Measurements from ENCODE around the gene UBE2J2.

UBE2J2 gene

DNA sequence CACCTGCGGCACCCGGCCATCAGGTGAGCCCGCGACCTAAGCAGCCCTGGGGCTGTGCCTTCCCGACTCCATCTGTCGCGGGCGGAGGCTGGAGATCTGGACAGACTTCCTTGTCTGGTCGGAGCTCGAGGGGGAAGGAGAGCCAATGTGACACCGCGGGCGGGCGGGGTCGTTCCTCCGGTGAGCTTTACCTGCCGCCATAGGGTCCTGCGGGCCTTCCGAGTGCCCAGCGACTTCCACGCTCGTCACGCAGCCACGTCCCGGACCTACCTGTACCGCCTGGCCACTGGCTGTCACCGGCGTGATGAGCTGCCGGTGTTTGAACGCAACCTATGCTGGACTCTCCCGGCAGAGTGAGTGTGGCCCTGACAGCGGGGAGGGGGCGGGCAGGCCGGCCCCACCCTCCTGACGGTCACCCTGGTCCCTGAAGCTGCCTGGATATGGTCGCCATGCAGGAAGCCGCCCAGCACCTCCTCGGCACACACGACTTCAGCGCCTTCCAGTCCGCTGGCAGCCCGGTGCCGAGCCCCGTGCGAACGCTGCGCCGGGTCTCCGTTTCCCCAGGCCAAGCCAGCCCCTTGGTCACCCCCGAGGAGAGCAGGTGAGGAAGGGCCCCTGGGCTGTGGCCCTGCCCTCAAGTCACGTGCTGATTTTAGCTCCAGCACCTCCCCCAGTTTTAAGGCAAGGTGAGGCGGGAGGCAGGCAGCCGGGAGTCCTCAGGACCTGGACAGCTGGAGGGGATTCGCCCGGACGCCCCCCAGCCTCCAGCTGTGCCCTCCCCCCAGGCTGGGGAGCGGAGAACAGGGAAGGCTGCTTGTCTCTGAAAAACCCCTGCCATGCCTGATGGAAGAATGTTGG is 35.8 kb upstream of the UBE2J2 start:
- peak; percentile 80 for DNase-seq

DNA sequence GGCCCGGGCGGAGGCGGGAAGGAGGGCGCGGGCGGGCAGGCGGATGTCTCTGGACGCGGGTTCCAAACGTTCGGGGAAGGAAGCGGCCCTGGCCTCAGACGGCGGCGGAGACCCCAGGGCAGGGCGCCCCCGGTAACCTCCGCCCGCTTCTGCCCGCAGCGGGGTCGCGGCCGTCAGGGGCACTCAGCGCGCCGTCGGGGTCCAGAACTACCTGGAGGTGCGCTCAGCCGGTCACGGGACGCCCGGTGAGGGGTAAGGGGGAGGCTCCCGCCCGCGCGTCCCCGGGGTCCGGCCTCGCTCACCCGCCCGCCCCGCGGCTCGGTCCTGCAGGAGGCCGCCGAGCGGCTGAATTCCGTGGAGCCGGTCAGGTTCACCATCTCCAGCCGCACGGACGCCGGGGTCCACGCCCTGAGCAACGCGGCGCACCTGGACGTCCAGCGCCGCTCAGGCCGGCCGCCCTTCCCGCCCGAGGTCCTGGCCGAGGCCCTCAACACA is 35.1 kb upstream of the UBE2J2 start:
- DNase-seq = no peak

DNA sequence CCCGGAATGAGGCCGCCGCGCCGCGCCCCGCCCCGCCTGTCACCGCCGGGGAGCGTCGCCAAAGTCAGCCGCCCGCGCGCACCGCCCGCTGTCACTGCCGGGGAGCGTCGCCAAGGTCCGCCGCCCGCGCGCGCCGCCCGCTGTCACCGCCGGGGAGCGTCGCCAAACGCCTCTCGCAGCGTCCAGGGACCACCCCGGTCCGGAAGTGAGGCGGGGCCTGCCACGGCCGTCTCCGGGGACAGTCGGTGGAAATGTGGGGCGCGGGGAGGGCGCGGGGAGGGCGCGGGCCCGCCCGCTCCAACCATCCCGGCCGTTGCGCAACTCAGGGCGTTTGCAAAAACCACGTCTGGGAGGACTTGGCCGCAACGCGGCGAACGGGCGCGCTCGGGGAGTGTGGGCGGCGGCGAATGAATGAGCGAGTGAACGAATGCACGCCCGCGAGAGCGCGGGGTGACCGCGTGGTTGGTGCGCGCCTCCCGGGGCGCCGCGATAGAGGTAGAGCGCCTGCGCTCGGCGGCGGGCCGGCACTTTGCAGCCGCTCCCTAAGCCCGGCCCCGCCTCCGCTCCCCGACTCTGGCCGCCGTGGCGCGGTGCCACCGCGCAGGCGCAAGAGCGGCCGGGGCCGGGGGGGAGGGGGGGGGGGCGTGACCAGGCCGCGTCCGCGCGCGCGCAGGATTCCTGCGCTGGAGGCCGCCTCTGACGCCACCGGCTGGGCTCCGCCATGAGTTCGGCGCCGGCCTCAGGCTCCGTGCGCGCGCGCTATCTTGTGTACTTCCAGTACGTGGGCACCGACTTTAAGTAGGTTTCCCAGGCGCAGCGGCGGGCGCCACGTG is 34.5 kb upstream of the UBE2J2 start, which contains the start of the genes ACAP3 and PUSL1:
Gene ACAP3, minus strand, starts transcription at position 8 of the 833 bp plus-strand sequence. CDS start 115 bp downstream, outside the sequence.
Gene PUSL1, plus strand, starts transcription at position 675 of the 833 bp plus-strand sequence. Its CDS starts 47 bp downstream, at position 722.
- peak; percentile 98 for DNase-seq

DNA sequence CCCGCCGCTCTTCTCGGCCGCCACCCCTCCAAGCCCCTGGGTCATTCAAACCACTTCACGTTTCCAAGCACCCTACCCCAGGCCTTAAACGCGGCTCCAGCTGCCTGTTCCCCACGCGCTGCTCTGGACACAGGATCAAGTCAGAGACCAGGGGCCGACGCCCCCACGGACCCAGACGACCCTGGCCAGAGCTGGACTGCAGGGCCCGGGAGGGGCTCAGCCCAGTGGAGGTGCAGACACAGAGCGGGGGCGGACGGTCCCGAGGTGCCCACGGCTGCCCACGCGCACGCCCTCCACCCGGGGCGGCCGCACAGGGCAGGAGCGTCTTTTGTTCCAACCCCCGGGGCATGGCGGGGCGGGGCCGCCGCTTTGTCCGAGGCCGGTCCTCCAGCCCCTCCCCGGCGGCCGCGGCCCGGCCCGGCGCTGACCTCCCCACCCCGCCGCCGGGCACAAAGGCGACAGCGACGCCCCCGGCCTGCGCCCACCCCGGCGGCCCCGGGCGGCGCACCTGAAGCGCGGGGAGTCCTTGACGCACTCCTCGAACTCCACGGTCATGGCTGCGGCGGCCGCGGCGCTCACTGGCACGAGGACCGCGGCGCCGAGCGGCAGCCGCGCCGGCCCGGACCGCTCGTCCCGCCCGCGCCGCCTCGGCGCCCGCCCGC is 33.7 kb upstream of the UBE2J2 start:
- no peak for DNase-seq

DNA sequence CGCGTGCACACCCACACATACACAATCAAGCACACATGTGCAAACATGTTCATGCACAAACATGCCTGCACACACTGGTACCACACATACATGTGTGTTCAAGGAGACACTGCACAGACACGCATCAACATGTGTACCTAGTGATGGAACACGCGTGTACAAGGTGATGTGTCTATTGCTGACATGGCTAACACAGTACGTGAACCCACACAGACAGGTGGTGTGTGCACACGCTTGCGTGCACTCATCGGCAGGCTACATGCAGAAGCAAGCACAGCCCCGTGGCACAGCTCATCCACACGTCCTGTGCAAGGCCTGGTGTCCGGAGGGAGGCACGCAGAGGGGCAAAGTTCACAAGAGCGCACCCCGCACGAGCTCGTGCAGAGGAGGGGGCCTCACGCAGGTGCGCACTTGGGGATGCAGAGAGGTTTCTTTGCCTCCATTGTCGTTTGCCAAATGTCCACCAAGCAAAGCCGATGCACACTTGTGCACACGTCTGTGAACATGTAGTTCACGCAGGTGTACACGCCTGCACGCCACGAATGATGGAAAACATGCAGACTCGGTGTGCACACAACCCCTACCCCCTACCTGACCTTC is 33.1 kb upstream of the UBE2J2 start:
- DNase-seq = no peak

DNA sequence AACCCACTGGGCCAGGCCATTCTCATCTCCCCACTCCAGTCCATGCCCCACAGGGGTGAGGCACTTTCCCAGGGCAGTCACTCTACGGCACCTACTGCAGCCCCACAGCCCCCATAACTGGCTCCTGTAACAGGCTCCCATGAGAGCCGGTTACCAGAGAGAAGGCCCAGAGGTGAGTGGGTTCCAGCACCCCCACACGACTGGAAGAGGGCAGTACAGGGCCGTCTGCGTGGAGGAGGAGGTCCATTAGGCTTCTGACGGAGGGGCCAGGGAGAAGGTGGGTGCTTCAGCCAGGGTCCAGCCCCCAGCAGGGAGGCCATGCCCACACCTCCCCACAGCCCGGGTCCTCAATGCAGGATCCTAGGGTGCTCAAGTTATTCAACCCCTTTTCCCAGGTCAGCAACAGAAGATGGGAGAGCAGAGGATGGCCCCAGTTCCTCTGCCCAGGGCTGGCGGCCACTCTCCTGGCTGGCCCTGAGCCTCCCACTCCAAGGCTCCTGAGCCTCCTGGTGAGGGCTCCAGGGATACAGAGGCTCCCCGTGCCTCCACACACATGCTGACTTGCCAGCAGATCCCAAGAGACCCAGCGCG is 32.5 kb upstream of the UBE2J2 start:
- no peak for DNase-seq

DNA sequence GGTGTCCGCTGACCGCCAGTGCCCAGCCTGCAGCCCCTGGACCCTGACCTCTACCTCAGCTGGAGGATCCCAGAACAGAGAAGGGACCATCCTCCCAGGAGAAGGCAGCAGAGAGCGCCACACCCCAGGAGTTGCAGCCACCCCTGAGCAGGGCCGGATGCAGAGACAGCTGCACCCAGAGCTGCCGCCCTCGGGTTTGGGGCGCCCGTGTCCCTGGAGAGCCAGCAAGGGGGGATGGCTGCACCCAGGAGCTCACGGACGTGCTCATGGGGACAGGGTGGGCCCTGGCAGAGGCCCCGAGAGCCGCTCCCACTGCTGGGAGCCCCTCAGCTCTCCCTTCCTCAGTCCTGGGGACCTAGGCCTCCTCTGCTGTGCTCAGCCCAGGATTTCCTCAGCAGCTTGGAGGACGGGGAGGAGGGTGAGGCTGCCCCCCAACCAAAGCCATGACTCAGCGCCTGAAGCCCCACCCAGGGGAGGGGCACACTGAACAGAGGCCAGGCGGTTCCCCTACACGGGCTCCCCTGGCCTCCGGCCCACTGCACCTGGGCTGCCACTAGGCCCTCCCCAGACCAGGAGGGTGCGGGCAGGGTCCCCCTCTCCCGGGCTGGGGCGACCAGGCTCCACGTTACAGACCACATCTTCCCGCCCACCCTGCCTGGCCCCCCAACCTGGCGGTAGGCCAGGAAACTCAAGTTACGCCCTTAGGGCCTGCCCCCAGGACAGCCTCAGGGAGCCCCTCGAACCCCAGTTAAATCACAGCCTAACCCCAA is 31.8 kb upstream of the UBE2J2 start:
- DNase-seq = peak; percentile 82

DNA sequence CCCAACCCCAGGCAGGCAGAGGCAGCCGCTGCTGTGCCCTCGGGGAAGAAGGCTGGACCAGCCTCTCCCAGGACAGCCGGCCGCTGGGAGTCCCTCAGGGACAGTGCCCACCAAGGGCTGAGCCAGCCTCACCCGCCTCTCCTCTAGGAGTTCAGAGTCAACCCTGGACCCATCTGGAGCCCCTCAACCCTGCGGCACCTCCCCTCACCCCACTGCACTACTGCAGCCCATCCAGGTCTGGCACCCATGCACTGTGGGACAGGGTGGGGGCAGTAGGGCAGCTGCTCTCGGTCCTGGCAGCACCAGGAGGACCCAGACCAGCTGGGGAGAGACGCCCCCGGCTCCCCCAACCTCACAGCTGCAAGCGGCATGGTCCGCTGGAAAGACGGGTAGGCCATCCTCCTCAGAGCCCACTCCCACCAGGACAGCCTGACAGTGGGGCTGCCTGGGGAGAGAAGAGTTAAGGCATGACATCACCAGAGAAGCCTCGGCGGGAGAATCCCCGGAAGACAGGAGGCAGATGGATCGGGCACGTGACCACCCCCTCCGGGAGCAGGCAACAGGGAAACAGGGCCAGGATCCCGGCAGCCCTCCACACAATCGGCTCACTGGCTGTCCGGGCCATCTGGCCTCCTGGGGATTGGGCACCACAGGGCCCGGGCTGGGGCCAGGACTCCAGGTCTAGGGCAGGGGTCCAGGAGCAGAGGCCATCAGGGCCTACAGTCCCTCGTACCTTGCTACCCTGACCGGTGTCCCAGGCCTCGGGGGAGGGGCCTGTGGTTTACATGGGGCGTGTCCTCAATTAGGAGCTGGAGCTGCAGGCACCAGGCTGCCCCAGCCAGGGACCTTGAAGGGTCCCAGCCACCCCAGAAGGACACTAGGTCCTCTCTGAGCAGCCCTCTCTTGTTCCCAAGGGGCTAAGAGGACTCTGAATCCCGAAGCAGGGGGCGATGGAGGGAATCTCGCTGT is 31.0 kb upstream of the UBE2J2 start:
- peak; percentile 96 for DNase-seq

DNA sequence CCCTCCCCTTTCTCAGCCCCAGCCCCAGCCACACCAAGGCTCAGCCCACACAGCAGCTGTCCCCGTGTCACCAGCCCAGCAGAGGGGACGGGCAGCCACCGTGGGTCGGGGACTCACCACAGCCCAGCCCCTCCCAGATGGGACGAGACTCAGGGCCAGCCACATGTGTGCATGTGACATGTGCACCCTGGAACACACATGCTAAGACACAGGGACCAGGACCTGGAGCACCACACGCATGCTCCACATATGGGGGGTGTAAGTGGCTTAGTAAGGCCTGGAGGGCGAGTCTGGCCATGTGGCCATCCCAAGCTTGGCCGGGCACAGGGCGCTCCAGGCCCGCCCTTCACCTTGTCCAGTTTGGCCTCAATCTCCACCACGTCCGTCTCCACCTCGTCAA is 30.1 kb upstream of the UBE2J2 start:
- no peak for DNase-seq

DNA sequence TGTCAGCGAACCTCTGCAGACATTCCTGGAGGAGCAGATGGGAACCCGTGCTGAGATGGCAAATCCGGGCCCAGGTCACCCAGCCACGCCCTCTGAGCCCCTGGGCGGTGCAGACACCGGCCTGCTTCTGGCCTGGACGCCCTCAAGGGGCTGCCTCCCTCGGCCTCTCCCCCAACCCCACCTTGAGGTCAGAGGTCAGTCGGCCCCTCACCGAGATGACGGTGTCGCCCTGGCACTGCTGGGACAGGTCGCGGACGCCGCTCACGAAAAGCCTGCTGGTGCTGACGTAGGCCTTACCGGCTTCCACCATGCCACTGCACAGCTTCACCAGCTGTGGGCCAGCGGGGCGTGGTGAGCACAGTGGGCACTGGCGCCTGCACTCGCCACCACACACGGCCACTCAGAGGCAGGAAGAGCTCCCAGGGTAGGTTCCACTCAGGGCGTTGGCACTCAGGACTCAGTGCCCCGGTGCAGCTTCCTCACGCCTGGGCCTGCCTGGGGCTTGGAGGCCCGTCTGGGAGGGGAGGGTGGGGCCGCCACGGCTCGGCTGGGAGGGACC is 29.4 kb upstream of the UBE2J2 start:
- no peak for DNase-seq

DNA sequence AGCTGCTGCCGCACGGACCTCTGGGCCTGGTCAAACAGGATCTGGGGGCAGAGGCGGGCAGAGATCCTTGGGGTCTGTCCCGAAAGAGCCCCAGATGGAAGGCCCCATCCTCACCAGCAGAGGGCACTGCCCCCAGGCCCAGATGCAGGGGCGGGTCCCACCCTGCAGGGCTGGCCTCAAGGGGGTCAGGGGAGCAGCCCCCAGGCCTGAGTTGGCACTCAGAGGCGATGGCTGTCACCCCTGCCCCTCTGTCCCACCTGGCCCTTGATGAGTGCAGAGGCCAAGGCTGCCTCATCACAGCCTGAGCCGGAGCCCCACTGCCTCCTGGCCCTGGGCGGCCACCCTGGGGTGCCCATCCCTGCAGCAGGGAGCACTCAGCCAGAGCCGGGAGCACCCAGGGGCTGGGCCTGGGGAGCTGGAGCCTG is 28.4 kb upstream of the UBE2J2 start:
- DNase-seq = no peak

DNA sequence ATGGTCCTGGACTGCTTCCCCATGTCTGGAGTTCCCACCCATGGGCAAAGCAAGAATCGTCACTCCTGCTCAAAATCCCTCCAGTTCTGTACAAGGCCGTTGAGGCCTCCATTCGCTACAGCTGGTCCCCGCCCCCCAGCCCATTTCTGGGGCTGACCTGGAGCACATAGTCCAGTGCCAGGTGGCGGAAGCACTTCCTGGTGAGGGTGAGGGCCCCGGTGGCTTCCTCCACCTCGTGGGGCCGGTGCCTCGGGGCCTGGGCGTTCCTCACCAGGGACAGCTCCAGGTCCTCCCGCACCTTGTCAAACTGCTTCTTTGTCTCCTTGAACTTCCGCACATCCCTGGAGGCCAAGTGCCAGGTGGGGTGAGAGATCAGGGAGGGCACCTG is 26.7 kb upstream of the UBE2J2 start:
- DNase-seq = no peak

DNA sequence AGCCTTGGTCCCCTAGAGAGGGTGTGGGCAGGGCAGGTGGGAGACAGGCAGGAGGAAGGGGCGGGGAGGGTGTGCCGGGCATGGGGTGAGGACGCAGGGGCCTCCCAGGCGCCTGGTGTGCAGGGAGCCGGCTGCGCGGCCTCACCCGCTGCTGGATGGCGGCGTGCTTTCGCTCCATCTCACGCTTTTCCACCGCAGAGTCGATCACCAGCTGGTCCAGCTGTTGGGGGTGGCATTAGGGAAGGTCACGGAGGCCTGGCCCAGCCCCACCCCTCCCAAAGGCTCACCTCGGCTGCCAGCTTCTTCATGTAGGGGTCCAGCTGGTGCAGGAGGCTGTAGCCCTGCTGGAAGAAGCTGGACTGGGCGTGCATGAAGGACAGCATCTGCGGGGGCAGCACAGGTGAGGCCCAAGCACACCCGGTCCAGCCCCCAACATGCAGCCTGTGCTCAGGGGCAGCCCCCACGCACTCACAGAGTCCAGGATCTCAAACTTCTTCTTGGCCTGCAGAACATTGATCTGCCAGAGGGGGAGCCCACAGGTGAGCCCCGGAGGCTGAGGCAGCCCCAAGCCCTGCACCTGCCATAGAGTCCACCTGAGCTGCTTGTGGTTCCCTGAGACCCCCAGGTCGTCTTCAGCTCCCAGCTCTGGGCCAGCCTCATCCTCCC is 26.2 kb upstream of the UBE2J2 start:
- peak; percentile 54 for DNase-seq

DNA sequence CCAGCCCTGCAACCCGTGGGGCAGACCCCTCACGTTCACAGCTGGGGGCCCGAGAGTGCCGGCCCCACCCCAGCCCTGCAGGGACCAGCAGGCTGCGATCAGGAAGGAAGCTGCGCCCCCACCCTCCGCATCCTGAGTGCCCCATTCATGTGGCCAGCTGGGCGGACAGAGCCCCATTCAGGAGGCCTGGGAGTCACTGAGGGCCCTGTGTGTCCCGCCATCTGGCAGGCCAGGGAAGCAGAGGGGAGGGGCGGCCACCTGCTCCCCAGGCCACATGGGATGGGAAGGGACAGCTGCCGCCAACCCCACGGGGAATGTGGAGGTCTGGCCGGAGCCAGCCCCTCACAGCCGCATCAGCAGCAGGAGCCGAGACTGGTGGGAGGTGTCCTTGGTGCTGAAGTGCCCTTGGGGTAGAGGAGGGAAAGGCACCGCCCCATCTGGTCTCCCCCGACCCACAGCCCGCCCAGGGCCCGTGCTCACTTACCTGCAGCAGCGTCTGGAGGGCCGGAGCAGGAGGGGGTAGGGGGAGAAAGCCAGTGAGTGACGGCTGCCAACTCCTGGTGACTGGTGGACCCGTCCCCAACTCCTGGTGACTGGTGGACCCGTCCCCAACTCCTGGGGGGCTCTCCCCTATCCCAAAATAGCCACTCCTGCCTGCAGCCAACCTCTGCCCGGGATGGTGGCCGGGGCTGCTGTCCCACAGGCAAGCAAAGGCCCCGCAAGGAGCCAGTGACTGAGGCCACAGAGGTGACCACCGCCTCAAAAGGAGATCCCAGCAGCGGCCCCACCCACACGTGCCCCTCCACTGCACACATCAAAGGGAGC is 25.4 kb upstream of the UBE2J2 start:
- DNase-seq = no peak

DNA sequence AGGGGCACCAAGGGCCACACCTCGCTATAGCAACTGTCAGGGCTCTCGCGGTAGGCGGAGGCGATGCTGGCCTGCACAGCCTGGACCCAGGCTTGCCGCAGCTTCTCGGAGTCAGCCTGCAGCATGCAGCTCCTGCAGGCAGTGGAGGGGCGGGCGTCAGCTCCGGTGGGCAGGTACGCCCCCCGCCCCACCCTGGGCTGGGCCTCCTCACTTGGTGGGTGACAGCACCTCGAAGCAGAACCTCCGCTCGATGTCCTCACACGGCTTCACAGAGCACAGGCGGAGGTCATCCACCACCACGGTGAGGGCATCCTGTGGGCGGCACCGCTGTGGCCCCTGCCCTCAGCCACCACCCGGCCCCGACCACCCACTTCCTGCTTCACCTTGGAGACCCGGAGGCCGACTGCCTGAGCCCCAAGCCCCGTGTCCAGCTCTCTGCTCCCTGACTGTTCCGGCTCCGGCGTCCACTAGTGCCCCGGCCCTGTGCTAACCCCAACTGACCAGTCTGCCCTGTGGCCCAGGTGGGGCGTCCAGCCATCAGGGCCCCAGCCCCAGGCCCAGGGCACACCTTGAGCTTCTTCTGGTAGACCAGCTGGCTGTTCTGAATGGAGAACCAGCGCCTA is 24.3 kb upstream of the UBE2J2 start:
- no peak for DNase-seq

DNA sequence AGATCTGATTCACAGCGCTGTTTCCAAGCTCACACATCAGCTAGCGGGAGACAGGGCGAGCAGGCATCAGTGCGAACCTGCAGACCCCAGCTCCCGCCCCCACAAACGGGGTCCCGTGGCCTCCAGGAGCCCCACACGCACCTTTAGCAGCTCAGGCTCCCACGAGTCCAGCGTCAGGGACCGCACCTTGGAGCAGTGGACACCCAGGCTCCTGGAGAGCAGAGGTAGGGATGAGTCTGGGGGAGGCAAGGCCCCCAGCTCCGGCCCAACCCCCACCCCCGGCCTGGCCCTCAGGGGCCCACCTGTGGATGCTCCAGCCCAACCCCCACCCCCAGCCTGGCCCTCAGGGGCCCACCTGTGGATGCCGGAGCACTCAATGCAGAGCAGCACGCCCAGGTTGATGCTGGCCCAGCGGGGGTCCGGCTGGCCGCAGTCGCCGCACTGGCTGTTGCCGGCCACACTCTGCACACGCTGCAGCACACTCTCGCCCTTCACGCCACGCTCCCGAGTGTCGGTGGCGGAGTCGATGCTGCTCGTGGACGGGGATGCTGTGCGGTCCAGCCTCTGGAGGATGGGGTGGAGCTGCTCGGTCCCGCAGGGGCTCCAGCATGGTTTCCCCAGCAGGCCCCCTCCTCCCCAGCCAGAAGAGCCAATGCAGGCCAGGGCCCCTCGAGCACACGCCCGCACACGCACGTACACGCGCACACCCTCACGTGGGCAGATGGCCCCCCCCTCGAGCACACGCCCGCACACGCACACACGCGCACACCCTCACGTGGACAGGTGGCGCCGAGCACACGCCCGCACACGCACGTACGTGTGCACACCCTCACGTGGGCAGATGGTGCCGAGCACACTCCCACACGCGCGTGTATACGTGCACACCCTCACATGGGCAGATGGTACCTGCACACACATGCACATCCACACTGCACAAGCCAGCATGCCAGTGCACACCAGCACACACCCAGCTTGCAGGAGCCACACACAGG is 22.7 kb upstream of the UBE2J2 start:
- DNase-seq = no peak
